ENCODE measurements around the gene PARD3.

PARD3 gene

GRCh38 chr10:34520084-34520483 is 295.0 kb downstream of the PARD3 start:
- H3K36me3 ChIP-seq (ENCODE audit: insufficient read depth): no peaks in the 10 kb centered on the region
- H3K4me3 ChIP-seq (IDR thresholded peaks at IDR 0.05; ENCODE audit: insufficient read depth, low read depth, low read length): no peak overlapping the region
- H3K4me1 ChIP-seq (ENCODE audit: low read depth, poor library complexity, severe bottlenecking): peaks cover 43% of the 10 kb centered on the region
- no peak overlapping the region for H3K9ac ChIP-seq
- no peak for TF ChIP-seq CTCF (conservative IDR thresholded peaks at IDR 0.05; ENCODE audit: low read depth, low read length)
- no peaks in the 10 kb centered on the region for H4K20me1 ChIP-seq (ENCODE audit: insufficient read depth)
- no peak overlapping the region for H3K4me2 ChIP-seq
- H3K79me2 ChIP-seq (ENCODE audit: insufficient read depth, low read depth): peaks cover 28% of the 10 kb centered on the region; the same call in 1 of the 2 replicates
- no peak overlapping the region for H3K27ac ChIP-seq
- H3K27me3 ChIP-seq (ENCODE audit: insufficient read depth, low read depth): no peaks in the 10 kb centered on the region
- H2AFZ ChIP-seq (ENCODE audit: low read depth): no peak overlapping the region

- Histone ChIP-seq H4K20me1 (ENCODE audit: insufficient read depth) (no peaks in the 10 kb centered on the region), H3K27ac (no peak overlapping the region), H3K4me1 (ENCODE audit: low read depth, poor library complexity, severe bottlenecking) (no peaks in the 10 kb centered on the region), H2AFZ (ENCODE audit: low read depth) (no peak overlapping the region), H3K4me3 (IDR thresholded peaks at IDR 0.05; ENCODE audit: insufficient read depth, low read depth, low read length) (no peak overlapping the region), H3K27me3 (ENCODE audit: insufficient read depth, low read depth) (no peaks in the 10 kb centered on the region), H3K9ac (no peak overlapping the region), H3K36me3 (ENCODE audit: insufficient read depth) (no peaks in the 10 kb centered on the region), H3K79me2 (ENCODE audit: insufficient read depth, low read depth) (no peaks in the 10 kb centered on the region), H3K4me2 (no peak overlapping the region)
- TF ChIP-seq CTCF (conservative IDR thresholded peaks at IDR 0.05; ENCODE audit: low read depth, low read length): no peak
Measured at GRCh38 chr10:34514290-34514689, 300.8 kb downstream of the PARD3 start.

GRCh38 chr10:34513636-34514035 is 301.5 kb downstream of the PARD3 start:
- no peak for TF ChIP-seq CTCF (conservative IDR thresholded peaks at IDR 0.05; ENCODE audit: low read depth, low read length)
- no peak overlapping the region for H3K27ac ChIP-seq
- no peak overlapping the region for H3K4me2 ChIP-seq
- H2AFZ ChIP-seq (ENCODE audit: low read depth): no peak overlapping the region
- H4K20me1 ChIP-seq (ENCODE audit: insufficient read depth): no peaks in the 10 kb centered on the region
- no peaks in the 10 kb centered on the region for H3K79me2 ChIP-seq (ENCODE audit: insufficient read depth, low read depth)
- no peaks in the 10 kb centered on the region for H3K27me3 ChIP-seq (ENCODE audit: insufficient read depth, low read depth)
- no peaks in the 10 kb centered on the region for H3K4me1 ChIP-seq (ENCODE audit: low read depth, poor library complexity, severe bottlenecking)
- no peak overlapping the region for H3K4me3 ChIP-seq (IDR thresholded peaks at IDR 0.05; ENCODE audit: insufficient read depth, low read depth, low read length)
- H3K9ac ChIP-seq: no peak overlapping the region
- no peaks in the 10 kb centered on the region for H3K36me3 ChIP-seq (ENCODE audit: insufficient read depth)

GRCh38 chr10:34507217-34507616 is 307.9 kb downstream of the PARD3 start:
- Histone ChIP-seq H3K4me2 (no peak overlapping the region), H3K27me3 (ENCODE audit: insufficient read depth, low read depth) (no peaks in the 10 kb centered on the region), H3K36me3 (ENCODE audit: insufficient read depth) (no peaks in the 10 kb centered on the region), H3K9ac (no peak overlapping the region), H3K79me2 (ENCODE audit: insufficient read depth, low read depth) (no peaks in the 10 kb centered on the region), H3K4me3 (IDR thresholded peaks at IDR 0.05; ENCODE audit: insufficient read depth, low read depth, low read length) (no peak overlapping the region), H4K20me1 (ENCODE audit: insufficient read depth) (no peaks in the 10 kb centered on the region), H3K27ac (no peak overlapping the region), H3K4me1 (ENCODE audit: low read depth, poor library complexity, severe bottlenecking) (no peaks in the 10 kb centered on the region), H2AFZ (ENCODE audit: low read depth) (no peak overlapping the region)
- no peak for TF ChIP-seq CTCF (conservative IDR thresholded peaks at IDR 0.05; ENCODE audit: low read depth, low read length)

Measured in KMS-11 (cell line).